ENCODE results near the gene ATG9A. TPM values are rescaled to one million over a fixed set of nuclear protein-coding genes. Genes with fewer than 3 reads are reported as not detected.
A peak's percentile ranks its signal among the peaks of the same experiment; 100 is the strongest.

Gene ATG9A
- total and polyA plus RNA-seq, 9 of the 15 experiments (the other 6 are each of a cell fraction or from before 2014, with no cell fraction given): 0.25 to 65.6 (median 23.4) TPM

- no peak for TF ChIP-seq THRB (CRISPR knock-in tag; conservative IDR thresholded peaks at IDR 0.05)
- no peak for TF ChIP-seq CUX1 (CRISPR knock-in tag; IDR thresholded peaks at IDR 0.05)
- no peak for TF ChIP-seq PREB (CRISPR knock-in tag; IDR thresholded peaks at IDR 0.05)
- TF ChIP-seq CCNT2 (IDR thresholded peaks at IDR 0.05; ENCODE audit: borderline replicate concordance, extremely low read depth, insufficient read length, low read depth, low read length): peak; percentile 53
- TF ChIP-seq ZBTB1 (CRISPR knock-in tag; IDR thresholded peaks at IDR 0.05; ENCODE audit: borderline replicate concordance, low read depth): no peak
- TF ChIP-seq FOSL1 (tag; conservative IDR thresholded peaks at IDR 0.05): 0 out of 2 replicates have a peak, but pooled peaks have one; percentile 5
- peak; percentile 97 for TF ChIP-seq RBFOX2 (IDR thresholded peaks at IDR 0.05; ENCODE audit: low read depth, low read length)
Observed at GRCh38 chr2:219253753-219254589, 24.5 kb upstream of the ATG9A start, which contains the start of gene TUBA4A (continued).
